Hematopoietic multipotent progenitor cell treated with erythropoietin and hydrocortisone succinate and interleukin-3 and kit ligand, for 17 days (in vitro differentiated cells): ENCODE measurements around the gene CENPN.

Experiments
- DNase-seq: peaks from one replicate; pipeline ENCODE4 v3.0.0-alpha.2; 2015; ENCODE audit warnings: low spot score

Gene CENPN

GRCh38 chr16:80991792-80992430 lies 15.1 kb upstream of the CENPN start:
- DNase-seq = no peak

GRCh38 chr16:80992676-80993293 lies 14.2 kb upstream of the CENPN start:
- no peak for DNase-seq

GRCh38 chr16:80993307-80993706 lies 13.7 kb upstream of the CENPN start:
- peak; percentile 25 for DNase-seq

GRCh38 chr16:80993834-80994233 lies 13.2 kb upstream of the CENPN start:
- DNase-seq = no peak

- DNase-seq = no peak
Observed at GRCh38 chr16:80994451-80994850, 12.6 kb upstream of the CENPN start.

GRCh38 chr16:80996688-80997138 lies 10.3 kb upstream of the CENPN start:
- DNase-seq = no peak

GRCh38 chr16:80997139-80997798 lies 9.7 kb upstream of the CENPN start:
- DNase-seq = peak; percentile 18

- DNase-seq = no peak
Observed at GRCh38 chr16:80997964-80998620, 8.9 kb upstream of the CENPN start.

- no peak for DNase-seq
Observed at GRCh38 chr16:81000873-81001272, 6.1 kb upstream of the CENPN start.

GRCh38 chr16:81001330-81001729 lies 5.7 kb upstream of the CENPN start:
- no peak for DNase-seq

- no peak for DNase-seq
Observed at GRCh38 chr16:81003064-81003463, 4.0 kb upstream of the CENPN start.

GRCh38 chr16:81003610-81004460 lies 3.2 kb upstream of the CENPN start:
- DNase-seq = peak; percentile 34

- peak; percentile 84 for DNase-seq
Observed at GRCh38 chr16:81004646-81005353, 2.2 kb upstream of the CENPN start.

GRCh38 chr16:81005610-81006161 lies 1.3 kb upstream of the CENPN start:
- peak; percentile 31 for DNase-seq

- DNase-seq = peak; percentile 71
Observed at GRCh38 chr16:81006211-81006812, 702 bp upstream of the CENPN start.

GRCh38 chr16:81008505-81008789 lies 1.4 kb downstream of the CENPN start:
- no peak for DNase-seq

- no peak for DNase-seq
Observed at GRCh38 chr16:81012974-81013373, 6.0 kb downstream of the CENPN start.

GRCh38 chr16:81014672-81015071 lies 7.7 kb downstream of the CENPN start:
- DNase-seq = no peak

- DNase-seq = no peak
Observed at GRCh38 chr16:81018496-81018895, 11.5 kb downstream of the CENPN start.

- no peak for DNase-seq
Observed at GRCh38 chr16:81026429-81026828, 19.4 kb downstream of the CENPN start.
